Lower leg skin (tissue), 4 donors: Measurements from ENCODE around the gene SHCBP1L. TPM values are rescaled to one million over a fixed set of nuclear protein-coding genes. Genes with fewer than 3 reads are reported as not detected.
"Not testable (repeated sequence)": the region's sequence is repeated elsewhere in the genome, so short reads cannot be mapped to it uniquely, and the experiment has no call there.

Source experiments
- DNase-seq, 2 donors: peaks; one replicate each; pipeline ENCODE4 v3.0.0-alpha.2; 2019; ENCODE audit warnings: low spot score in 2 of 2
- H3K4me3 ChIP-seq: fragments of 200-600 bp; sonication (generic); 2 replicates; pipeline ENCODE4 v1.5.1; 2017; ENCODE audit warnings: mild to moderate bottlenecking, low read depth; ENCODE audit not compliant: poor library complexity, severe bottlenecking
- POLR2A ChIP-seq, 2 donors: fragments of 450-650 bp; IDR thresholded peaks; one replicate each; pipeline ENCODE4 v1.6.1; 2016 to 2017; ENCODE audit warnings: antibody characterized with exemption in 2 of 2, mild to moderate bottlenecking in 1 of 2, moderate library complexity in 1 of 2
- WGBS, 2 donors: methylation state at CpG; one replicate each; pipeline ENCODE4 v1.1.5; 2018; 5-methylcytosine and 5-hydroxymethylcytosine counted together
- intact Hi-C: fragments of 100-400 bp; cut with DNase I; formaldehyde crosslinking; loops from one replicate; pipeline ENCODE4 v1.15.0; 2023; ENCODE audit warnings: low total_unique reads
- total RNA-seq, 4 donors: library from RNA; depleted of rRNA; stranded (reverse); fragments of >200 nt; gene quantifications; one replicate each; pipeline ENCODE4 v1.1.0, GENCODE V29; 2016
- TF ChIP-seq, protein P1 (sequence below), 3 donors: fragments of 450-650 bp; IDR thresholded peaks; one replicate each; pipeline ENCODE4 v1.5.1; 2016; ENCODE audit warnings: antibody characterized with exemption in 3 of 3, mild to moderate bottlenecking in 3 of 3, moderate library complexity in 2 of 3

SHCBP1L gene
- total RNA-seq, 4 donors from 2014 or later = 3.4 TPM; not detected in 3

DNA sequence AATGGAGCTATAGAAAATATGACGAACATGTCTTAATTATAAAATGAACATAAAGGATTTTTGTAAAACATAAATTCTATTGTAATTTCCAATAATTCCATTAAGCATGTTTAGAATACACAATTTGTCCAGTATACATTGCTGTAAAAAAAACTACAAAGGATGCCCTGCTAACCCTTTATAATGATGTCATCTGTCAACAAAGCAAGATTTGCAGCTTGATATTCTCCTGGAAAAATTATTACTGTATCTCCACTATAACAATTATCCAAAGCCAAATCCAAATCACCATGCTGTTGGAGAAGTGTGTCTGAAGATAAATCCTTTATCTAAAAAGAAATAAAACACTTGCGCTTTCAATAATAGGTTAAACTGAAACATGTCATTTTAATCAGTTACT is 47.6 kb downstream of the SHCBP1L start:
- intact Hi-C loops = no loop called here
- no peak overlapping the region for H3K4me3 ChIP-seq
- DNase-seq = no peak
- 90 to 93% methylated on average over 2 of the region's 2 CpGs for WGBS, 2 donors
- TF ChIP-seq POLR2A (IDR thresholded peaks at IDR 0.05) = no peak
- TF ChIP-seq, protein P1, sequence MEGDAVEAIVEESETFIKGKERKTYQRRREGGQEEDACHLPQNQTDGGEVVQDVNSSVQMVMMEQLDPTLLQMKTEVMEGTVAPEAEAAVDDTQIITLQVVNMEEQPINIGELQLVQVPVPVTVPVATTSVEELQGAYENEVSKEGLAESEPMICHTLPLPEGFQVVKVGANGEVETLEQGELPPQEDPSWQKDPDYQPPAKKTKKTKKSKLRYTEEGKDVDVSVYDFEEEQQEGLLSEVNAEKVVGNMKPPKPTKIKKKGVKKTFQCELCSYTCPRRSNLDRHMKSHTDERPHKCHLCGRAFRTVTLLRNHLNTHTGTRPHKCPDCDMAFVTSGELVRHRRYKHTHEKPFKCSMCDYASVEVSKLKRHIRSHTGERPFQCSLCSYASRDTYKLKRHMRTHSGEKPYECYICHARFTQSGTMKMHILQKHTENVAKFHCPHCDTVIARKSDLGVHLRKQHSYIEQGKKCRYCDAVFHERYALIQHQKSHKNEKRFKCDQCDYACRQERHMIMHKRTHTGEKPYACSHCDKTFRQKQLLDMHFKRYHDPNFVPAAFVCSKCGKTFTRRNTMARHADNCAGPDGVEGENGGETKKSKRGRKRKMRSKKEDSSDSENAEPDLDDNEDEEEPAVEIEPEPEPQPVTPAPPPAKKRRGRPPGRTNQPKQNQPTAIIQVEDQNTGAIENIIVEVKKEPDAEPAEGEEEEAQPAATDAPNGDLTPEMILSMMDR (IDR thresholded peaks at IDR 0.05) = no peak

DNA sequence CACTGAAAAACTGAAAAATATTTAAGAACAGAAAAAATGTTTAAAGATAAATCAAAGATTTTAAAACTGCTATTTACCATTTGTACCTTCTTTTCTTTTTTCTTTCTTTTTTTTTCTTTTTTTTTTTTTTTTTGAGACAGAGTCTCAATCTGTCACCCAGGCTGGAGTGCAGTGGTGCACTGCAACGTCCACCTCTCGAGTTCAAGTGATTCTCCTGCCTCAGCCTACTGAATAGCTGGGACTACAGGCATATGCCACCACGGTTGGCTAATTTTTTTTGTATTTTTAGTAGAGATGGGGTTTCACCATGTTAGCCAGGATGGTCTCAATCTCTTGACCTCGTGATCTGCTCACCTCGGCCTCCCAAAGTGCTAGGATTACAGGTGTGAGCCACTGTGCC is 51.0 kb downstream of the SHCBP1L start:
- intact Hi-C loops, H3K4me3 ChIP-seq, DNase-seq: not testable (repeated sequence)
- 89 to 94% methylated on average over 5 of the region's 5 CpGs for WGBS, 2 donors

DNA sequence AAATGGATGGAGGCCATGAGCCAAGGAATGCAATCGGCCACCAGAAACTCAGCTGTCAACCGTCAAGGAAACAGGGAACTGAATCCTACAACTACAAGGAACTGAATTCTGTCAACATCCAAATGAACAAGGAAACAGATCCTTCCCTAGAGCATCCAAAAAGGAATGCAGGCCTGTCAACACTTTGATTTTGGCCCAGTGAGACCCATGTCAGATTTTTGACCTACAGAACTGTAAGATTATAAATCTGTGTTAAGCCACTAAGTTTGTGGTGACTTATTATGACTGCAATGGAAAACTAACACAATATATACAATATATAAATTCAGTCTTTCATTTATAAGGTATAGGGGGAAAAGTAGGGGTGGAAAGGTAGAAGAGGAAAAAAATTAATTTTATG is 55.3 kb downstream of the SHCBP1L start:
- WGBS, 2 donors = 60 to 68% methylated on average over 2 of the region's 2 CpGs
- TF ChIP-seq POLR2A (IDR thresholded peaks at IDR 0.05) = no peak
- TF ChIP-seq, protein P1 (IDR thresholded peaks at IDR 0.05) = no peak

DNA sequence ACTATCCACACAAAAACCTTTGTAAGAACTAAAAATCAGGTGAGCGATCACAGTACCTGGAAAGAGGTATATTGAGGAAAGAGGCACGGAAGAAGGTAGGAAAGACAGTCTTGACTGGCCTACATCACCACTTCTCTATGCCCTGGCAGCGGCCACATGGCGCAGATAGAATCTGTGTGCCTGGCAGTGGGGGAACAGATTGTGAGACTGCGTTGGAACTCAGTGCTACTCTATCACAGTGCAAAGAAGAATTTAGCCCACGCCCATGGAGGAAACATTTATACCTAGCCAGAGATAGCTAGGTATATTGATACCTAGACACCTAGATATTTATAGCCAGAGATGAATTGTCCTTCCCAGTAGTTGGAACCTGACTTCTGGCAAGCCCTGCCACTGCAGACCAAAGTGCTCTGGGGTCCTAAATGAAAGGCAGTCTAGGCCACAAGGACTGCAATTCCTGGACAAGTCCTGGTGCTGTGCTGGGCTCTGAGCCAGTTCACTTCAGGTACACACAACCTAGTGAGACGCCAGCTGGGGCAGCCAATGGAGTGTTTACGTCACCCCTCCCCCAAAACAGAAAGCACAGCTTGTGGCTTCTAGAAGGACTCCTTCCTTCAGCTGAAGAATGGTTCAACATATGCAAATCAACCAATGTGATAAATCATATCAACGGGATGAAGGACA is 61.9 kb downstream of the SHCBP1L start:
- WGBS, 2 donors = 91 to 93% methylated on average over 9 of the region's 9 CpGs
- intact Hi-C loops = no loop called here
- no peak overlapping the region for H3K4me3 ChIP-seq
- no peak for DNase-seq
- TF ChIP-seq, protein P1 (IDR thresholded peaks at IDR 0.05) = no peak

More for the DNA sequence above, 55.3 kb downstream of the SHCBP1L start:
- intact Hi-C loops = no loop called here
- no peak overlapping the region for H3K4me3 ChIP-seq
- DNase-seq = no peak

DNA sequence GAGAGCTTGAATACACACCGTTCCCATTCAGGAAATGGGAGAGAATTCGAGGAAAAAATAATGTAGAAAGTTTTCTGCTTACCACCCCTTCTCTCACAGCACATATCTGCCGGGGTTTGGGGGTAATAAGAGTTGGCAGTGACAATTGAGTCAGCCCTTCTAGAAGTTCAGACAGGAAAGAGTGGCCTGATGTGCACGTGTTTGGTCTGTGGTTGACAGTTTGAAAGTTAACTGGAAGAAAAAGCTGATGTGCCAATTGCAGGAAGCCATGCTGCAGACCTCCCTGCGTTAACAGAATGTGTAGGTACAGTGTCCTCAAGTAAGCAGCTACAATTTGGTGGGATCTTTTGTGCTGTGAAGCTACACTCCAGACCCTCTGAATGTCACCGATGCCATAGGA is 63.0 kb downstream of the SHCBP1L start:
- WGBS, 2 donors = 60 to 70% methylated on average over 6 of the region's 6 CpGs
- DNase-seq = no peak
- no peak overlapping the region for H3K4me3 ChIP-seq
- intact Hi-C loops = no loop called here
- TF ChIP-seq, protein P1 (IDR thresholded peaks at IDR 0.05) = no peak
- no peak for TF ChIP-seq POLR2A (IDR thresholded peaks at IDR 0.05)

DNA sequence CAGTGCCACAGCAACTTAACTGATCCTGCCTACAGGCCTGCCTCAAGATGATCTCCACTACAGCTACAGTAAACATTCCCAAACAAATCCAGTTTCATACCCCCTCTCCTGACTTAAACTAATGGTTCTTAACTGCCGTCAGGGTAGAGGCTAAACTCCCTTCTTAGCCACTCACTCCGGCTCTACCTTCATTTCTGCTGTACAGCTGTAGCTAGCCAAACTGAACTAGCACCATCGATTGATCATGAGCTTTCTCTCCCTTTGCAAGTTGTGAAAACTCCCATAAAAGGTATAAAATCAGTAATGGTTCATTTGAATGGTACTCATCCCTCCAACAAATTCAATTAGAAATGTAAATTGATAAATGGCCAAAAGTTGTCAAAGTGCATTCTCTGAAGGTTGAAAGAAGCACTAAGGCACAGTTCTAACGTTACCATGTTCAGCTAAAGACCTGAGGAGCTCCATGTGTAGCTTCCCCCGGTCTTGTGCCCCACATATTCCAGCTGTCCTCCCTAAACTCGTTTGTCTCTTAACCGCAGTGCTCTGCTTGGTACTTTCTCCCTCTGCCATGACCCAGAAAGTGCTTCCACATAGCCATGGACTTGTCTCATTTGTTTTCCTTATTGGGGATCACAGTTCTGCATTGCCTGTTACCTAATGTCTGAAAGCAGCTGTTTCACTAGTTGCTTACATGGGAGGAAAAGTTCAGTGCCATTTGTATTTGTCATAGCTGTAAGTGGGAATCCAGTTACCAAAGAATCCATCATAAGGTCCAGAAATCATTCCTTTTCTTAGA is 64.0 kb downstream of the SHCBP1L start:
- 78 to 83% methylated on average over 7 of the region's 7 CpGs for WGBS, 2 donors
- no peak for TF ChIP-seq POLR2A (IDR thresholded peaks at IDR 0.05)
- TF ChIP-seq, protein P1 (IDR thresholded peaks at IDR 0.05) = no peak
- DNase-seq = no peak
- H3K4me3 ChIP-seq = no peak overlapping the region
- intact Hi-C loops = no loop called here
